HG03060 (cell line): ENCODE results near the gene SLC35A3.

ENCODE experiments used
- ATAC-seq: cut with Tn5 transposase; IDR thresholded peaks from one replicate; pipeline ENCODE4 v1.9.1; 2021; ENCODE audit warnings: low read depth, moderate number of reproducible peaks; ENCODE audit not compliant: unreplicated experiment

The SLC35A3 gene

GRCh38 chr1:100073531-100073930 is 103.7 kb downstream of the SLC35A3 start:
- ATAC-seq, result no peak

DNA sequence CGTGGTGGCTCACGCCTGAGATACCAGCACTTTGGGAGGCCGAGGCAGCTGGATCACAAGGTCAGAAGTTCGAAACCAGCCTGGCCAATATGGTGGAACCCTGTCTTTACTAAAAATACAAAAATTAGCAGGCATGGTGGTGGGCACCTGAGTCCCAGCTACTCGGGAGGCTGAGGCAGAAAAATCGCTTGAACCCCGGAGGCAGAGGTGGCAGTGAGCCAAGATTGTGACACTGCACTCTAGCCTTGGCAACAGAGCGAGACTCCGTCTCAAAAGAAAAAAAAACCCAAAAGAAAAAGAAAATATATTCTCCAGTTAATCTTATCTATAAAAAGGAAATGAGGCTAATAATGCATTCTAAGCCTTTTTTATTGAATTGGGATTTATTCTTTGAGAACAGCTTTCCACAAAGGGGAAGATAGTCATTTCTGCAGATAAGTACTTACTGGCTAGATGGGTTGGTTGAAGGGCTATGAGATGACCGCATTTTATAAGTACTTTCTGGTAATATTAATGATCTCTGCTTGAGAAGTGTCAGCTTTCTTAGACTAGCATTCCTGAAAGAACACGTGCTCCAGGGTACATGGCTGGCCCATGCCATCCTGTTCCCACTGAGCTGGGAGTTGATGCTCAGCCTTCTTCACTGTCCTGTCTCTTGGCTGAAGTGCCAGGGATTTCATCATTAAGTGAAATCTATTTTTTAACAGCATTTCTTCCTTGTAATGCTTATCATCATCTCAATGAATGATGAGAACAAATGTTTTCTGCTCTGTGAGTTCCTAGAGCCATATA is 105.0 kb downstream of the SLC35A3 start:
- no peak for ATAC-seq

- peak; percentile 59 for ATAC-seq
Measured at GRCh38 chr1:100075773-100076172, 106.0 kb downstream of the SLC35A3 start.

- ATAC-seq, result no peak
Measured at GRCh38 chr1:100076319-100076718, 106.5 kb downstream of the SLC35A3 start.

GRCh38 chr1:100076744-100077143 is 106.9 kb downstream of the SLC35A3 start:
- peak; percentile 37 for ATAC-seq

DNA sequence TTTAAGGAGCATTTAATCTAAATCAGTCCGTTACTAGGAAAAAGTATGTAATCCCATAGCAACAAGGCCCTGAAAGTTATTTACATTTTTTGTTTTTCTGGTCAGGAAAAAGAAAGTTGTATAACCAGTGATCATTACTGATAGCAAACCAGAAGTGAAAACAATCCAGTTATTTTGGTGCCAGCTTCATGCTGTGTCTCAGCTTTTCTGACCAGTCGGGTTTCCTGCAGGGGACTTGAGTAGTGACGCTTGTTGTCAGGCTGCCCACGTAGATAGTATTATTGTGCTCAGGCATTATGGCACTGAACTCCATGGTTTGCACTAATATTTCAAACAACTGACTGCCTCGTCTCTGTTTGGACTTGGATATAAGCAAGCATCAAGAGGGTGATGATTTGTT is 107.7 kb downstream of the SLC35A3 start:
- ATAC-seq, result no peak

GRCh38 chr1:100080331-100080730 is 110.5 kb downstream of the SLC35A3 start:
- ATAC-seq, result no peak
